ENCODE results near the gene BRAT1.
A peak's percentile ranks its signal among the peaks of the same experiment; 100 is the strongest.
"Not testable (repeated sequence)": the region's sequence is repeated elsewhere in the genome, so short reads cannot be mapped to it uniquely, and the experiment has no call there.

The BRAT1 gene

GRCh38 chr7:2564970-2565540 is 9.7 kb upstream of the BRAT1 start:
- no peaks in the 10 kb centered on the region for H3K36me3 ChIP-seq (replicated peaks)
- no peak for DNase-seq (ENCODE audit: low spot score in 2 of 2)
- no peak overlapping the region for H3K4me3 ChIP-seq
- in situ Hi-C loops (cut with MboI; ENCODE audit: low sequenced_read_pairs): no loop called here
- no peaks in the 10 kb centered on the region for H3K9me3 ChIP-seq
- no peaks in the 10 kb centered on the region for H3K27me3 ChIP-seq (ENCODE audit: low read depth)
- no peaks in the 10 kb centered on the region; the same call in 1 of the 2 replicates for H3K4me1 ChIP-seq

GRCh38 chr7:2563955-2564354 is 8.6 kb upstream of the BRAT1 start:
- H3K4me3 ChIP-seq; H3K27me3 ChIP-seq (ENCODE audit: low read depth); H3K36me3 ChIP-seq (replicated peaks); in situ Hi-C loops (cut with MboI; ENCODE audit: low sequenced_read_pairs); DNase-seq (ENCODE audit: low spot score in 2 of 2); H3K9me3 ChIP-seq; H3K4me1 ChIP-seq: not testable (repeated sequence)

- Histone ChIP-seq H3K9me3 (no peaks in the 10 kb centered on the region), H3K27me3 (ENCODE audit: low read depth) (no peaks in the 10 kb centered on the region), H3K36me3 (replicated peaks) (no peaks in the 10 kb centered on the region; the same call in 1 of the 2 replicates), H3K4me1 (peaks cover 4% of the 10 kb centered on the region), H3K4me3 (peak overlapping the region; percentile 54)
- no peak for DNase-seq (ENCODE audit: low spot score in 2 of 2)
- in situ Hi-C loops (cut with MboI; ENCODE audit: low sequenced_read_pairs): no loop called here
Measured at GRCh38 chr7:2559283-2559950, 4.1 kb upstream of the BRAT1 start.

DNA sequence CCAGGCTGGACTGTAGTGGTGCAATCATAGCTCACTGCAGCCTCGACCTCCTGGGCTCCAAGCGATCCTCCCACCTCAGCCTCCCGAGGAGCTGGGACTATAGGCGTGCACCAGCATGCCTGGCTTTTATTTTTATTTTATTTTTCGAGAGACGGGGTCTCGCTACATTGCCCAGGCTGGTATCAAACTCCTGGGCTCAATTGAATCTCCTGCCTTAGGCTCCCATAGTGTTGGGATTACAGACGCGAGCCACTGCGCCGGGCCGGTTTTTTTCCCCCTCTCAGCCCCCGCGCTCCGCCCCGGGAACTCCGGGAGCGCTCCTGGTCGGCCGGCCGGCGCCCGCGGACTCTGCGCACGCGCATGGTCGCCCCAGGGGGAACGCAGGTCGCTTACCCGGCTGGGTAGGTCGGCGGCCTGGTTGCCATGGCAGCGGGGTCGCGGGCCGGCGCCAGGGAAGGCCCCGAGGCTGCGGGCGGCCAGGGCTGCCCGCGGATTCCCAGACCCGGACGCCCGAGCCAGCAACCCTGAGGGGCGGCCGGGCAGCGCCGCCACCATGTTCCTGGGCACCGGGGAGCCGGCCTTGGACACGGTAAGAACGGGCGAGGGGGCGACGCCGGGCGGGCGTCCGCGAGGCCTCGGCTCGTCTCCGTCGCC is 3.4 kb upstream of the BRAT1 start, which contains the start of gene IQCE:
Gene IQCE, plus strand, starts transcription at position 351 of the 654 bp plus-strand sequence. Its CDS starts 203 bp downstream, at position 554.
- no peaks in the 10 kb centered on the region for H3K27me3 ChIP-seq (ENCODE audit: low read depth)
- in situ Hi-C loops (cut with MboI; ENCODE audit: low sequenced_read_pairs): no loop called here
- peak within 1 kb of the TSS; percentile 54 for H3K4me3 ChIP-seq
- H3K9me3 ChIP-seq: no peaks in the 10 kb centered on the region
- peak; percentile 83 to 98 for DNase-seq (ENCODE audit: low spot score in 2 of 2)
- H3K36me3 ChIP-seq (replicated peaks): no peaks in the 10 kb centered on the region; the same call in 1 of the 2 replicates
- peaks cover 6% of the 10 kb centered on the region for H3K4me1 ChIP-seq

DNA sequence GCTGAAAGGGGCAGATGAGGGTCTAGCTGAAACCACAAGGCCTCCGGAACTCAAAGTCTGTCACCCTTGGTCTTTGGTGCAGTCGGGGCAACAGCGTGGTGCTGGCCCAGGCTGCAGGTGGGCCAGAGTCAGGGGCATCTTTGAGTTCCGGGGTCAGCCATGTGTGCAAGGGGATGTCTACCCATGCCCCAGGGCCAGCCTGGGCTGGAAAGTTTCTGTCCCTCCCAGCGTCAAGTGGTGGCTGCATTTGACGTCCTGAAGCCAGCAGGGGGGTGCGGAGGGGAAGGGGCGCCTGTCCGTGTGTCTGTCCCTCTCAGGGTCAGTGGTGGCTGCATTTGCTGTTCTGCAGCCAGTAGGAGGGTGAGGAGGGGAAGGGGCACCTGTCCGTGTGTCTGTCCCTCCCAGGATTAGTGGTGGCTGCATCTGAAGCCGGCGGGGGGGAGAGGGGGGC is 638 bp downstream of the BRAT1 start:
- H3K27me3 ChIP-seq (ENCODE audit: low read depth): no peaks in the 10 kb centered on the region
- DNase-seq (ENCODE audit: low spot score in 2 of 2): peak in 1 of 2 experiments; percentile 47
- in situ Hi-C loops (cut with MboI; ENCODE audit: low sequenced_read_pairs): no loop called here
- no peaks in the 10 kb centered on the region for H3K9me3 ChIP-seq
- H3K4me1 ChIP-seq: peaks cover 7% of the 10 kb centered on the region; the same call in 1 of the 2 replicates
- peaks cover 7% of the 10 kb centered on the region for H3K36me3 ChIP-seq (replicated peaks)
- H3K4me3 ChIP-seq: peak overlapping the region; percentile 85

DNA sequence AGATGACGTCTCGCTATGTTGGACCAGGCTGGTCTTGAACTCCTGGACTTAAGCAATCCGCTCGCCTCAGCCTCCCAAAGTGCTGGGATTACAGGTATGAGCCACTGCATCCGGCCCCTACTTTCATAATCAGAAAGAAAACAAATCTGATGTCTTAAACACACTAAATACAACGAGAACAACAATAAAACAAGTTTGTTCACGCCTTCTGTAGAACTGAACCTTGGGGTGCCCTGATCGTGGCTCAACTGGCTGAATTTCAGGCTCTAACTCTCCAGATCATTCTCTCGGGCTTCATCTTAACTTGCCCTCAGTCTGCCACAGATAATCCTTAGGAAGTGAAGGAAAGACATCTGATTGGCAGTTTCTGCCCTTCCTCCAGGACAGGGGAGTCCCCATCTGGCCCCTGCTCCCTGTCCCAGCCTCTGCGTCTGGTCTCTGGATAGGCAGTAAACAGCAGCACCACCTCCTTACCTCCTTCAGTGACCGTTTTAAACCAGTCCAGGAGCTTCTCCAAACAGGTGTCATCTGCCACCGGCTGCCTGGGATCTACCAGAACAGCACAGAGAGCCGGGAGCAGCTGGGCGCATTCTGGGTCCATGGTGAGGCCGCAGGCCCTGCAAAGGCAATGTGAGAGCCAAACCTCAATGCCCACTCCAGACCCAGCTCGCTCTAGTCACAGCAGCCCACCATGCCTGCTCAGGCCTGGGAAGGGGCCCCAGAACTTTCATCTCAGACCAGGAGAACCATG is 1.3 kb downstream of the BRAT1 start:
- peak in 1 of 2 experiments; percentile 20 for DNase-seq (ENCODE audit: low spot score in 2 of 2)
- peaks cover 12% of the 10 kb centered on the region for H3K36me3 ChIP-seq (replicated peaks)
- H3K4me1 ChIP-seq: peaks cover 7% of the 10 kb centered on the region; the same call in 1 of the 2 replicates
- no peaks in the 10 kb centered on the region for H3K9me3 ChIP-seq
- peak overlapping the region; percentile 85 for H3K4me3 ChIP-seq
- no peaks in the 10 kb centered on the region for H3K27me3 ChIP-seq (ENCODE audit: low read depth)
- in situ Hi-C loops (cut with MboI; ENCODE audit: low sequenced_read_pairs): no loop called here

DNA sequence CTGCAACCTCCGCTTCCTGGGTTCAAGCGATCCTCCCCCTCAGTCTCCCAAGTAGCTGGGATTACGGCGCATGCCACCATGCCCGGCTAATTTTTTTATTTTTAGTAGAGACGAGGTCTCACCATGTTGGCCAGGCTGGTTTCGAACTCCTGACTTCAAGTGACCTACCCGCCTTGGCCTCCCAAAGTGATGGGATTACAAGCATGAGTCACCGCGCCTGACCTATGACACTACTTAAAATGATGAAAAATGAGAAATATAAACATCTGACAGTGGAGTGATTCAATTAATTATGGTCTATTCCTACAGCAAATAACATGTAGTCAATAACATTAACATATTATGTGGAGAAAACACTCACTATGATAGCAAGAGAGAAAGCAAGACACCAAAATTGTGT is 2.2 kb downstream of the BRAT1 start:
- Histone ChIP-seq H3K9me3 (no peaks in the 10 kb centered on the region), H3K36me3 (replicated peaks) (peaks cover 21% of the 10 kb centered on the region), H3K4me3 (no peak overlapping the region), H3K4me1 (peaks cover 3% of the 10 kb centered on the region; the same call in 1 of the 2 replicates), H3K27me3 (ENCODE audit: low read depth) (no peaks in the 10 kb centered on the region)
- DNase-seq (ENCODE audit: low spot score in 2 of 2): no peak
- in situ Hi-C loops (cut with MboI; ENCODE audit: low sequenced_read_pairs): no loop called here

GRCh38 chr7:2551418-2551817 is 3.9 kb downstream of the BRAT1 start:
- H3K36me3 ChIP-seq (replicated peaks): peaks cover 37% of the 10 kb centered on the region
- no peak for DNase-seq (ENCODE audit: low spot score in 2 of 2)
- H3K4me3 ChIP-seq: no peak overlapping the region
- H3K27me3 ChIP-seq (ENCODE audit: low read depth): no peaks in the 10 kb centered on the region
- in situ Hi-C loops (cut with MboI; ENCODE audit: low sequenced_read_pairs): no loop called here
- H3K9me3 ChIP-seq: no peaks in the 10 kb centered on the region
- H3K4me1 ChIP-seq: peaks cover 3% of the 10 kb centered on the region; the same call in 1 of the 2 replicates

DNA sequence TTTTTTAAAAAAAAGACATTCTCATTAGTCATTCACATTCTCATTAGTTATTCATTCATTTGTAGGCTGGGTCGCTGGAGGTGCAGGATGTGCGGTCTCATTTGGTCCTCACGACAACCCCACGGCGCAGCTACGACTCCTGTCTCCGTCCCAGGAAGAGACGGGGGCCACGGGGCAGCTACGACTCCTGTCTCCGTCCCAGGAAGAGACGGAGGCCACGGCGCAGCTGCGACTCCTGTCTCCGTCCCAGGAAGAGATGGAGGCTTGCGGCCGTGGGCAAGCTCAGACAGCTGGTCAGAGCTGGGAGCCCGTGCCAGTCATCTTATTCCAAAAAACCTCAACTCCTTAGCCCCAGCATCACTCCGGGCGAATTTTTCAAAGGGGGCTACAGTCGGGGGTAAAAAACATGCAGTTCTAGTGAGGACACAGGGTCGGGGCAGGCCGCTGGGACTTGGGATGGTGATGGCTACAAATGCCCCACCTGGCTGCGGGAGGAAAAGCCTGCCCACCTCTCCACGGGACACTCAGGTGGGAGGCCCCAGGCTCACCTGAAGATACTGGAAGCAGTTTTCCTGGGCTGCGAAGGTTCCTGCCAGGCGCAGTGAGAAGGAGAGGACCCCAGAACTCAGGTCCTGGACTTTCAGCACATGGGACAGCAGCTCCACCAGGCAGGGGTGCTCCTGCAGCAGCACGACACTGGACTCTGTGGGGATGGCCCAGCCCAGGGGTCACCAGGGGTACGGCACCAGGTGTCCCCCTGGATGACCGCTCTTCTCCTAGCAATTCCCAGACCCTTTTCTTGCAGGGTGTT is 8.3 kb downstream of the BRAT1 start:
- in situ Hi-C loops (cut with MboI; ENCODE audit: low sequenced_read_pairs): no loop called here
- Histone ChIP-seq H3K9me3 (no peaks in the 10 kb centered on the region), H3K27me3 (ENCODE audit: low read depth) (no peaks in the 10 kb centered on the region), H3K4me1 (no peaks in the 10 kb centered on the region), H3K36me3 (replicated peaks) (peaks cover 61% of the 10 kb centered on the region), H3K4me3 (no peak overlapping the region)
- DNase-seq (ENCODE audit: low spot score in 2 of 2): no peak

DNA sequence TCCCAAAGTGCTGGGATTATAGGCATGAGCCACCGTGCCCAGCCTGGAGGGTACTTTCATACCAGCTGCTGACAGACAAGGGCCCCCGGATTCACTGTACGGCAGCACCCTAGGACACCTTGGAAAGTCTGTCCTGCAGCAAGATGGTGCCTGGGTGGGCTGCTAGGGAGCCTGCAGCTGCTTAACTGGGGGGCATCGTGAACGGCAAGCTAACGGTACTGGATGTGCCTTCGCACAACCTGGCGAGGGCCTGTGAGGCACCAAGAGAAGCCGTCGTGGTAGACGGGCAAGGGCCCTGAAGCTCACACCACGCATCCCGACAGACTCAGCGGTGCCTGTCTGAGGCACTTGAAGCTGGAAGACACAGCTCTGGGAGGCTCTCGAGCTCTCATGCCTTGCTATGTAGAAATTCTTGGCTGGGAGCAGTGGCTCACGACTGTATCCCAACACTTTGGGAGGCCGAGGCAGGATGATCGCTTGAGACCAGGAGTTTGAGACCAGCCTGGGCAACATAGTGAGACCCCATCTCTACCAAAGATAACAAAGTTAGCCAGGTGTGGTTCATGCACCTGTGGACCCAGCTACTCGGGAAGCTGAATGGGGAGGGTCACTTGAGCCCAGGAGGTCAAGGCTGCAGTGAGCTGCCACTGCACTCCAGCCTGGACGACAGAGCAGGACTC is 9.4 kb downstream of the BRAT1 start:
- Histone ChIP-seq H3K9me3 (no peaks in the 10 kb centered on the region), H3K36me3 (replicated peaks) (peaks cover 68% of the 10 kb centered on the region)
- DNase-seq (ENCODE audit: low spot score in 2 of 2): no peak

GRCh38 chr7:2544541-2545188 is 10.7 kb downstream of the BRAT1 start:
- no peaks in the 10 kb centered on the region for H3K4me1 ChIP-seq
- H3K4me3 ChIP-seq: no peak overlapping the region
- in situ Hi-C loops (cut with MboI; ENCODE audit: low sequenced_read_pairs): no loop called here
- no peak for DNase-seq (ENCODE audit: low spot score in 2 of 2)
- H3K27me3 ChIP-seq (ENCODE audit: low read depth): no peaks in the 10 kb centered on the region
- H3K36me3 ChIP-seq (replicated peaks): peaks cover 72% of the 10 kb centered on the region
- no peaks in the 10 kb centered on the region for H3K9me3 ChIP-seq

More for the DNA sequence above, 9.4 kb downstream of the BRAT1 start:
- Histone ChIP-seq H3K4me1 (no peaks in the 10 kb centered on the region), H3K27me3 (ENCODE audit: low read depth) (no peaks in the 10 kb centered on the region), H3K4me3 (no peak overlapping the region)
- in situ Hi-C loops (cut with MboI; ENCODE audit: low sequenced_read_pairs): no loop called here

All from HAP-1 (cell line).